HG03066 (cell line): Measurements from ENCODE around the gene LRRC53.

Experiments
- ATAC-seq: cut with Tn5 transposase; IDR thresholded peaks from one replicate; pipeline ENCODE4 v1.9.1; 2021; ENCODE audit warnings: low read depth; ENCODE audit not compliant: unreplicated experiment

The LRRC53 gene

DNA sequence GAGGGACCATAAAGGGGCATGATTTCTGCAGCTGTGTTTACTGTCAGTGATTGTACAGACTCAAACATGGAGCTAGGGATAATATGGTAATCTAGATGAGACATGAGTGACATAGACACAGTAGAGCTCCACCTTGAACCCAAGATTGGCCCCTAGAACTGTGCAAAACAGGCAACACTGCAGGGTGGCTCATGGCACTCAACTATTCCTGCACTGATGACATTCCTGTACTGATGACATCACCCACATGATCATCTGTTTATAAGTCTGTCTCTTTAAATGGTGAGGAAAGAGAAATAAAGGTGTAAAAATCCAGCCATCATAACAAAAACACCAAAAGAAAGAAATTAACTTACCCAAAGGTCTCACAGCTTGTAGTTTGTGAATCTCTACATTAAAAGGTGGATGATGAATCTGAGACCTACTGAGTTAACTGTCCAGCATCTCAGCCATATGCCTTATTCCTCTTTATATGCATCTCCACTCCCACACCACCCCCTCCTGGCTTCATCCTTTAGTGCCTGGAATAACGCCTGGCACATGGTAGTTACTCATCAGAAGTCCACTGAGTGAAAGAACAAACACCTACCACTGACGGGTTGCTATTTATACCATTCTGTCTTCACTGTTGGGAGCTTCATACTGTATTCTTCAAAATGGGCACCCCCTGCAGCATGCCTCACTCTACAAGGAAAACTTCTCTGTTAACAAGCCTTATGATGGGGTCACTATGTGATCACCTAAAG, at the start of gene LRRC53:
LRRC53 (minus strand) TSS at position 442 of the 746 bp plus-strand sequence. CDS start 29,262 bp downstream, outside the sequence.
- ATAC-seq, result no peak

GRCh38 chr1:74549932-74550331, 37.5 kb upstream of the LRRC53 start:
- no peak for ATAC-seq

DNA sequence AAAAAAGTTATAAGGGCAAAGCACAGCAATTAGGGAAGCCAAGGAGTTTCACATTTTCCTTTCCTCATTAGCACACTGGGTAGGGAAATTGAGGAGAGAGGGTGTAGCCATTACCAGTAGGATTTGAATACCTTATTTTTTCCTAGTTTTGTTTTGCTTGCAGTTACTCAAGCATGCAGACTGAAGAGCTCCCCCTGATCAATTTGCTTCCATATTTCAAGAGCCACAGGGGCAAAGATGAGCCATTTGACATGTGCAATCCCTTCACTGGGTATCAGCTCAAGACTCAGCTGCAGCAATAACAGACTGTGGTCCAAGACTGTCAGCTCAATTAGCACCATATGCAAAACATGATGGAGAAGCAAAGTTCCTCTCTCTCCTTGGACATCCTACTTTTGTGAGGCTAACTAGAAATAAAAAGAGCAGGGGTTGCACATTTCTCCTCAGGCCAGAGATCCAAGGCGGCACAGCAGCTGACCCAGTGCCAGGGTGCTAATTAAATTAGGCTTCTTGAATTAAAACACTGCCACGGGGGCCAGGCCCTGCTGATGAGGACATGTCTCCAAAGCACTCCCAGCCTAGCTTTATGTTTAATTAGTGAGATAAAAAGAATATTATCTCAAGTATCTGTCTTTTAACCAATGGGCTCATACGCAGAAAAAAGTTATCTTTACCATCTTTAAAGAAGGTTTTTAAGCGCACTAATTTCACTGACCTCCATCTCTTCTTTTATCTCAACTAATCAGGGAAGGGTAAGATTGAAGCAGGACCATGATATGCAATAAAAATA, 36.7 kb upstream of the LRRC53 start:
- ATAC-seq, result no peak

GRCh38 chr1:74545821-74546220, 33.4 kb upstream of the LRRC53 start:
- ATAC-seq, result no peak

- ATAC-seq, result no peak
Observed at GRCh38 chr1:74534241-74534640, 21.8 kb upstream of the LRRC53 start.

- no peak for ATAC-seq
Observed at GRCh38 chr1:74531796-74532195, 19.4 kb upstream of the LRRC53 start.

- ATAC-seq, result no peak
Observed at GRCh38 chr1:74530892-74531291, 18.5 kb upstream of the LRRC53 start.

GRCh38 chr1:74528123-74528522, 15.7 kb upstream of the LRRC53 start:
- ATAC-seq, result no peak

DNA sequence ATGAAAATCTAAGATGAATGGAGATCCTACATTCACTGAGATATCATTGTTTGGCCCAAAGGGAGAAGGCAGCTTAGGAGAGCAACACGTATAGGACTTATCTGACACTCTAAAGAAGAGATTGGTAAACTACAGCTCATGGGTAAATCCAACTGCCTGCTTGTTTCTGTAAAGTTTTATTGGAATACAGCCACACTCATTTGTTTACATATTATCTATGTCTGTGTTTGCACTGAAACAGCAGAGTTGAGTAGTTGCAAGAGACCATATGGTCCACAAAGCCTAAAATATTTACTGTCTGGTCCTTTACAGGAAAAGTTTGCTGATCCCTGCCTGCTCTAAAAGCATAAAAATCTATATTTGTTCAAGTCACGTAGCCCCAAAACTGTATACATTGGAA, 14.3 kb upstream of the LRRC53 start:
- no peak for ATAC-seq

- no peak for ATAC-seq
Observed at GRCh38 chr1:74523873-74524480, 11.6 kb upstream of the LRRC53 start.

GRCh38 chr1:74522148-74522547, 9.7 kb upstream of the LRRC53 start:
- ATAC-seq, result no peak

GRCh38 chr1:74517599-74518051, 5.2 kb upstream of the LRRC53 start:
- peak; percentile 73 for ATAC-seq

GRCh38 chr1:74513411-74514300, 1.2 kb upstream of the LRRC53 start:
- ATAC-seq, result no peak

DNA sequence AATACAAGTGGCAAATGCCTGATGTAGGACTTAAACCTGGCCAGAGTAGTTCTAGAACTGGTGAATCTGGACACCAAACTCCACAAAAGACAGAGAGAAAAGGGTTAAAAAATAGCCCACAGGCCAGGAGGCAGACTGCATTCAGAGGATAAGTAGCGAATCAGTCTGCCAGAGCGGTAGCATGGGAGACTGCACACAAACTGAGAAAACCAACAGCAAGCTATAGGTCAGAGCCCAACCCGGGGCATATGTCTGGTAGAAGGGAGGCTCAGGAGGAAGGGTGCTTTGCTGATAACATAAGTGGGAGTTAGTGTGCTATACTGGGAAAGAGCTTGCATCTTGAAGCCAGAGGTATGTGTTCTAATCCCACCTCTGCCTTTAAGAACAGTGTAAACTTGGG, 4.0 kb downstream of the LRRC53 start:
- no peak for ATAC-seq

GRCh38 chr1:74505928-74506710, 6.3 kb downstream of the LRRC53 start:
- ATAC-seq, result no peak

DNA sequence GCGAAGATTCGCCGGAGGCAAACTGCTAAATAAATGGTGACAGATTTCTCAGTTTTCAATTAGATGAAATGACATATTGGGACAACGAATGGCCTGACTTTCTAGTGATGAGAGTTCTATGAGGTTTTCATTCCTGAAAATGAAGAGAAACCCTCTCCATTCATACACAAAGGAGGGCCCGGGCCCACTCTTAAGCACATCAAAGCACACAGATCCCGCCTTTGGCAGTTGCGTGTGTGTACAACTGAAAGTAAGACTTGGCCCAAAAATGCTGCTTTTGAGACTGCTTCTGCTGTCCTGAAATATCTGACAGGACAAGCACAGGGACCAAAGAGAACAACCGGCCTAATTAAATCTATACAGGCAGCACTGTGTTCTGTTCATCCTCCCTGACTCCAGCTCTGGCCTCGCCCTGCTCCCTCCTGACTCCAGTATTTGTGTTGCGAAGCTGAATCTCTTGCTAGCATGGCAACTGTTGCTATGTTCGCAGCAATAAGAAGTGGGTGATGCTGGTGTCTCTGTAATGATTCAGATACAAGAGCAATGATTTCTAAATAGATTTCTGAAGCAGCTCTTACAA, 7.4 kb downstream of the LRRC53 start:
- ATAC-seq, result no peak

DNA sequence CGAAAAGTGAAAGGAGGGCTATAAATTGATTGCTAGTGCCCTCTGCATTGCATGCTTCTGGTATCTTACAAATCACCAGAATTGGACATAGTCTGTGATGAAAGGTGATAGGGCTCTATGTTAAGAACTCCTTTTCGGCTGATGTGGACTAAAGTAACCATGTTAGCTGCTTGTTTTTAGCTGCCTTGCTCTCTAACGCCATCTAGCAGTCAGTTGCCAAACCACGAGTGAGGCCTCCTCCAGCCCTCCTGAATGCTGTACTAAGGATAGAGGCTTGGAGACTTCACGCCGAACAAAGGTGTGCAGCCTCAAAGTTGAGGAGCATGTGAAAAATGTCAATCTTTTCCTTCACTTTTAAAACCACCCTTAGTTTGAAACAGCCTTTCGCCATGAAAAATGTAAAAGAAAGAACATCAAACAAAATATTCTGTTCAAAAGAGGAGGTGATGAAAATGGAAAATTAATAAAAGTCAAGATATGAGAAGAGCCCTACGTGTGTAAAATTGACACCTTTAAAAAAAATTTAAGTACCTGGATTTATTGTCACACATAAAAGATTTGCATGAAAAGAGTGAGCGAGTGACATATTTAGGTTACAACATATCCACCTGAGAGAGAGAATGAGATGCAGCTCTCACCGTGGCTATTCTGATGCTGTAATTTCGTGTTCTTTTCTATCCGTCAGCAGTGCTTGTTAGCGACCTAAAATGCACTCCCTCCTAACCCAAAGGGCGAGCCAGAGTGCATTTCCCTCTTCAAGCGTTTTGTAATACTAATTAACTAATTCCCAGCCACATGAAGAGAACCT, 8.1 kb downstream of the LRRC53 start:
- peak; percentile 83 for ATAC-seq

DNA sequence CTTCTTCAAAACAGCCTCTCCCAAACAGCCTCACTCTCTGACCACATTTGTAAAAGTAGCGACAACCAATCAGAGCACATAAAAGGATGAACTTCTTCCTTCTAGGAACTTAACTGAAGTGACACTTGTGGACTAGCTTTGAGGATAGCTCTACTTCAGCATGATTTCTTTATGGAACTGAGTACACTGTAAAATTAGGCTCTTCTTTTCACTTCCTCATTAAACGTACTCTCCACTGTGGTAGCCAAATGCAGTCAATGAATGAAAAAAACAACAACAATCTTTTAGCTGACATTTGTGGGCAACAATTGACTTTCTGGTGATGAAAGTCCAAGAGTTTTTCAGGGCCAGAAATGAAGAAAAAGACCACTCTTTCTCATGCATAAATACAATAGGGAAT, 9.6 kb downstream of the LRRC53 start:
- ATAC-seq, result no peak
